ENCODE results near the gene PAQR3. TPM values are rescaled to one million over a fixed set of nuclear protein-coding genes. Genes with fewer than 3 reads are reported as not detected.

PAQR3 gene
- total and polyA plus RNA-seq, 12 donors = 1.1 to 14.1 (median 5.8) TPM

DNA sequence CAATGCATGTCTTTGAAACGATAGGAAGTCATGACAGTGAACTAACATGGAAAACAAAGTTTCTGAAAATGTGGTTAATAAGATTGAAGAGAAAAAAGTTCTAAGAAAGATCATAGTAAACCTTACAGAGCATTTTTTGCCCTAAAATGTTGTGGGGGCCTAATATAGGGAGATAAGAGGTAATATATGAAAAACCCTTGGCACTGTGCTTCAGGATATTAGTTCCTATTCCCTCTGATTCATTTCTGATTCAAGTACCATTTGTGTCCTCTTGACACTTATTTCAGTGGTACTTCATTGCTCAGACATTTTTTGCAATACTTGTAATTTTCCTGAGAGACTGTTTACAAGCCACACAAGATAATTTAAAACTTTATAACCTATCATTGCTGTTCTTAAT lies 35.1 kb downstream of the PAQR3 start:
- H3K9me3 ChIP-seq (replicated peaks in 1 of 3) = peaks cover 0 to 3% (median 0%) of the 10 kb centered on the region in 3 donors
- no peaks in the 10 kb centered on the region for H3K4me1 ChIP-seq (replicated peaks in 1 of 2)
- H3K27ac ChIP-seq = no peak overlapping the region
- H3K4me3 ChIP-seq = no peak overlapping the region
- intact Hi-C loops (cut with DNase I) = no loop called here
- TF ChIP-seq POLR2A (IDR thresholded peaks at IDR 0.05) (no peak), CTCF (IDR thresholded peaks at IDR 0.05) (no peak)
- no peaks in the 10 kb centered on the region for H3K27me3 ChIP-seq
- DNase-seq = no peak
- no peaks in the 10 kb centered on the region for H3K36me3 ChIP-seq (replicated peaks in 1 of 2)
- WGBS, 4 donors = 62 to 78% (median 64%) methylated on average over 1 of the region's 1 CpG

DNA sequence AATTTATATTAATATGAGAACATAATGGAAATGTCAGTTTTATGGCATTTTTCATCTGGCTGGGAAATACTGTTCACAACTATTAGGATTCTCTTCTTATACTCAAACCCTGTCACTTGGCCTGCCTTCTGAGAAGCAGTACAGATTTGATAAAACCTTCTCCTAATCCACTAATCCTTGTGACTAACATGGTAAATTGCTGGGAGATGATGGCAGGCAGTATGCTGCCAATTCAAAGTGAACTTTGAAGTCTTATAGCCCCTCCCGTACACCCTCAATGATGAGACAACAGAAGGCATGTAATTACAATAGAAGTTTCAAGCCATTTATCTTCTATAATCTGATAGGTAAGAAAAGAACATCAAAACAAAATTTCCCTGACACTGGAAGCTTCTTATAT lies 36.9 kb downstream of the PAQR3 start:
- Histone ChIP-seq H3K27me3 (no peaks in the 10 kb centered on the region), H3K4me3 (no peak overlapping the region), H3K9me3 (replicated peaks in 1 of 3) (peaks cover 0 to 3% (median 0%) of the 10 kb centered on the region in 3 donors), H3K27ac (no peak overlapping the region), H3K36me3 (replicated peaks in 1 of 2) (no peaks in the 10 kb centered on the region), H3K4me1 (replicated peaks in 1 of 2) (no peaks in the 10 kb centered on the region)
- DNase-seq = no peak
- no peak for TF ChIP-seq CTCF (IDR thresholded peaks at IDR 0.05)
- 89 to 100% (median 97%) methylated on average over 1 of the region's 1 CpG for WGBS, 4 donors
- intact Hi-C loops (cut with DNase I) = no loop called here

DNA sequence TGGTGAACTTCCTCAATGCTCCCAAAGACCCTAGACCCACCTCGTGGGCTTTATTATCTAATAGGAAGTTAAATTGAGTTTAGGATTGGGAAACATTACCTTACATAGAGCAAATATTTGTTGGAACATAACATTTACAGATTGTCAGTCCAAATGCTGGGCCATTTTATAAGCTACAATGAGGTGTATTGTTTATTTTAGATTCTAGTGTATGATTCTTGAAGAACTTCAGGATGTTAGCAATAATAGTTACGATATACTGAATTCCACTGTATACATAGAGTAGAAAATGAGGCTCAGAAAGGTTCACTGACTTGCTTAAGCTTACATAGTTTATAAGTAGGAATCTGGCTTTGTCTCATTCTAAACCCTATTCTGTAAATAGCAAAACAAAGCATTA lies 37.4 kb downstream of the PAQR3 start:
- no peaks in the 10 kb centered on the region for H3K4me1 ChIP-seq (replicated peaks in 1 of 2)
- no peaks in the 10 kb centered on the region for H3K27me3 ChIP-seq
- H3K4me3 ChIP-seq = no peak overlapping the region
- H3K27ac ChIP-seq = no peak overlapping the region
- H3K9me3 ChIP-seq (replicated peaks in 1 of 3) = peaks cover 0 to 3% (median 0%) of the 10 kb centered on the region in 3 donors
- TF ChIP-seq POLR2A (IDR thresholded peaks at IDR 0.05) (no peak), CTCF (IDR thresholded peaks at IDR 0.05) (no peak)
- 84 to 95% (median 85%) methylated on average over 2 of the region's 2 CpGs for WGBS, 4 donors
- intact Hi-C loops (cut with DNase I) = no loop called here
- no peak for DNase-seq
- H3K36me3 ChIP-seq (replicated peaks in 1 of 2) = no peaks in the 10 kb centered on the region

- H3K27me3 ChIP-seq = no peaks in the 10 kb centered on the region
- H3K9me3 ChIP-seq (replicated peaks in 1 of 3) = no peaks in the 10 kb centered on the region
- no peak overlapping the region for H3K27ac ChIP-seq
- DNase-seq = no peak
- no peak overlapping the region for H3K4me3 ChIP-seq
- H3K36me3 ChIP-seq (replicated peaks in 1 of 2) = peaks cover 0 to 6% of the 10 kb centered on the region in 2 donors
- intact Hi-C loops (cut with DNase I) = no loop called here
- no peak for TF ChIP-seq POLR2A (IDR thresholded peaks at IDR 0.05)
- no peak for TF ChIP-seq CTCF (IDR thresholded peaks at IDR 0.05)
- H3K4me1 ChIP-seq (replicated peaks in 1 of 2) = no peaks in the 10 kb centered on the region
Observed at GRCh38 chr4:78899302-78899701, 39.9 kb downstream of the PAQR3 start.
